IMR-90 (cell line): ENCODE data around the gene CADM1. TPM values are rescaled to one million over a fixed set of nuclear protein-coding genes. Genes with fewer than 3 reads are reported as not detected.

Source experiments
- ATAC-seq: fragments of 200-7000 bp; cut with Tn5 transposase; 2 replicates; pipeline ENCODE4 v1.9.1; 2020; ENCODE audit warnings: low read depth, mild to moderate bottlenecking, moderate library complexity
- BruUV-seq: library from RNA; stranded (reverse); fragments of 400-500 nt; replicated peaks from 2 replicates; lab custom pipeline; 2021; lab: Mats Ljungman, UMichigan
- CTCF ChIA-PET: fragments of 300-600 bp; formaldehyde crosslinking; extraction: SDS; loops from one replicate; lab custom pipeline; 2021; ENCODE audit warnings: antibody characterized with exemption; lab: Yijun Ruan, JAX
- POLR2A ChIA-PET: fragments of 300-600 bp; sonication (Branson Sonifier 250); formaldehyde crosslinking; loops from one replicate; lab custom pipeline; 2022; ENCODE audit warnings: antibody characterized with exemption; ENCODE audit not compliant: unreplicated experiment; lab: Charles Lee
- DNase-seq: peaks from one replicate; pipeline ENCODE4 v3.0.0; 2013
- H2AFZ ChIP-seq: replicated peaks from 2 replicates; pipeline ENCODE3; 2013; ENCODE audit warnings: low read length, mild to moderate bottlenecking; ENCODE audit not compliant: poor library complexity
- H2AK5ac ChIP-seq: 2 replicates; pipeline ENCODE4 v1.6.1; 2013; ENCODE audit warnings: low read depth, low read length, inconsistent platforms
- H2AK9ac ChIP-seq: replicated peaks from 2 replicates; pipeline ENCODE3; 2013; ENCODE audit warnings: mild to moderate bottlenecking, low read depth, low read length, moderate library complexity; ENCODE audit not compliant: poor library complexity
- H2BK120ac ChIP-seq: 2 replicates; pipeline ENCODE4 v1.6.1; 2013; ENCODE audit warnings: low read depth, low read length, inconsistent platforms
- H2BK15ac ChIP-seq: 3 replicates; pipeline ENCODE4 v1.6.1; 2013; ENCODE audit warnings: low read depth, low read length, inconsistent platforms
- H2BK20ac ChIP-seq: 2 replicates; pipeline ENCODE4 v1.6.1; 2013; ENCODE audit warnings: low read depth, mild to moderate bottlenecking, inconsistent platforms, low read length, moderate library complexity
- H2BK5ac ChIP-seq: 2 replicates; pipeline ENCODE4 v1.6.1; 2013; ENCODE audit warnings: mild to moderate bottlenecking, low read depth, low read length, inconsistent platforms; ENCODE audit not compliant: poor library complexity, severe bottlenecking
- H3K14ac ChIP-seq: replicated peaks from 2 replicates; pipeline ENCODE4 v1.6.1; 2013; ENCODE audit warnings: low read depth, low read length, inconsistent platforms
- H3K18ac ChIP-seq: 2 replicates; pipeline ENCODE4 v1.6.1; 2013; ENCODE audit warnings: low read depth, low read length, control low read depth
- H3K23ac ChIP-seq: 2 replicates; pipeline ENCODE4 v1.6.1; 2013; ENCODE audit warnings: low read depth, low read length, inconsistent platforms
- H3K27ac ChIP-seq: 2 replicates; pipeline ENCODE4 v1.5.1; 2013; ENCODE audit warnings: mild to moderate bottlenecking, control low read depth, low read length; ENCODE audit not compliant: insufficient read depth
- H3K27me3 ChIP-seq: 2 replicates; pipeline ENCODE4 v1.6.1; 2013; ENCODE audit warnings: low read length; ENCODE audit not compliant: control insufficient read depth, insufficient read depth
- H3K36me3 ChIP-seq: 2 replicates; pipeline ENCODE4 v1.6.1; 2013; ENCODE audit warnings: low read length, mixed read lengths; ENCODE audit not compliant: control insufficient read depth, insufficient read depth
- H3K4ac ChIP-seq: 2 replicates; pipeline ENCODE4 v1.6.1; 2013; ENCODE audit warnings: low read depth, low read length, inconsistent platforms
- H3K4me1 ChIP-seq: 2 replicates; pipeline ENCODE4 v1.6.1; 2013; ENCODE audit warnings: low read length, mixed read lengths; ENCODE audit not compliant: control insufficient read depth, insufficient read depth
- H3K4me2 ChIP-seq: 2 replicates; pipeline ENCODE4 v1.6.1; 2013; ENCODE audit warnings: low read depth, mild to moderate bottlenecking, control low read depth, low read length, moderate library complexity
- H3K4me3 ChIP-seq: 2 replicates; pipeline ENCODE4 v1.5.1; 2013; ENCODE audit warnings: low read depth, mild to moderate bottlenecking, control low read depth, low read length, moderate library complexity; ENCODE audit not compliant: insufficient read depth
- H3K56ac ChIP-seq: 2 replicates; pipeline ENCODE4 v1.6.1; 2013; ENCODE audit warnings: low read length, inconsistent platforms; ENCODE audit not compliant: insufficient read depth; ENCODE audit errors: extremely low read depth
- H3K79me1 ChIP-seq, 2 experiments: 2 replicates each; pipeline ENCODE4 v1.6.1; 2013; ENCODE audit warnings: low read length in 2 of 2, inconsistent platforms in 1 of 2, low read depth in 1 of 2
- H3K9ac ChIP-seq: 2 replicates; pipeline ENCODE4 v1.6.1; 2013; ENCODE audit warnings: low read depth, low read length, control low read depth
- H3K9me1 ChIP-seq: 2 replicates; pipeline ENCODE4 v1.6.1; 2013; ENCODE audit warnings: low read length, inconsistent platforms; ENCODE audit not compliant: insufficient read depth
- H3K9me3 ChIP-seq: 2 replicates; pipeline ENCODE4 v1.6.1; 2013; ENCODE audit warnings: low read length; ENCODE audit not compliant: control insufficient read depth, insufficient read depth
- H4K20me1 ChIP-seq: 2 replicates; pipeline ENCODE4 v1.6.1; 2013; ENCODE audit warnings: low read length, inconsistent platforms; ENCODE audit not compliant: insufficient read depth
- H4K5ac ChIP-seq: 2 replicates; pipeline ENCODE4 v1.6.1; 2013; ENCODE audit warnings: mild to moderate bottlenecking, low read depth, low read length, control low read depth
- H4K8ac ChIP-seq, 2 experiments: 2 replicates each; pipeline ENCODE4 v1.6.1; 2013; ENCODE audit warnings: low read depth in 2 of 2, low read length in 2 of 2, control low read depth in 1 of 2, inconsistent platforms in 1 of 2
- H4K91ac ChIP-seq: 2 replicates; pipeline ENCODE4 v1.6.1; 2013; ENCODE audit warnings: low read depth, low read length, inconsistent platforms; ENCODE audit not compliant: insufficient read depth
- BHLHE40 ChIP-seq: fragments of 150-350 bp; IDR thresholded peaks from 2 replicates; pipeline ENCODE4 v1.6.1; 2016; ENCODE audit warnings: mild to moderate bottlenecking, low read depth, low read length
- CEBPB ChIP-seq: IDR thresholded peaks from 2 replicates; pipeline ENCODE4 v1.6.1; 2012; ENCODE audit warnings: low read depth, low read length, improper control_type of control experiment
- ELK1 ChIP-seq: fragments of 150-350 bp; IDR thresholded peaks from 2 replicates; pipeline ENCODE4 v1.6.1; 2016; ENCODE audit warnings: low read depth, mild to moderate bottlenecking, low read length, moderate library complexity, borderline replicate concordance
- FOS ChIP-seq: fragments of 150-350 bp; IDR thresholded peaks from 2 replicates; pipeline ENCODE4 v1.6.1; 2016; ENCODE audit warnings: low read depth, low read length
- MXI1 ChIP-seq: IDR thresholded peaks from 2 replicates; pipeline ENCODE4 v1.6.1; 2012; ENCODE audit warnings: low read depth, mild to moderate bottlenecking, low read length, moderate library complexity, borderline replicate concordance
- RCOR1 ChIP-seq: IDR thresholded peaks from 2 replicates; pipeline ENCODE4 v1.6.1; 2012; ENCODE audit warnings: mild to moderate bottlenecking, low read length, improper control_type of control experiment; ENCODE audit not compliant: insufficient replicate concordance
- RFX5 ChIP-seq: IDR thresholded peaks from 2 replicates; pipeline ENCODE4 v1.8.0; 2012; ENCODE audit warnings: low read depth, mild to moderate bottlenecking, low read length, moderate library complexity
- WGBS, 2 experiments: methylation state at CpG; one replicate each; pipeline versions ENCODE4 v1.1.5 to v1.1.7; 2013; ENCODE audit warnings: missing lambda C conversion rate in 2 of 2; ENCODE audit not compliant: insufficient read length in 1 of 2; ENCODE audit errors: extremely low coverage in 2 of 2; 5-methylcytosine and 5-hydroxymethylcytosine counted together
- dilution Hi-C: fragments of 300-500 bp; cut with HindIII; formaldehyde crosslinking; loops from one replicate; pipeline ENCODE4 v1.14.3; 2018; ENCODE audit warnings: low sequenced_read_pairs; ENCODE audit not compliant: unreplicated experiment
- in situ Hi-C: fragments of 300-500 bp; cut with MboI; formaldehyde crosslinking; loops from 3 replicates; pipeline ENCODE4 v1.14.3; 2019; ENCODE audit warnings: low sequenced_read_pairs, inconsistent platforms, mixed read lengths
- intact Hi-C: fragments of 100-400 bp; cut with micrococcal nuclease; formaldehyde crosslinking; loops from 2 replicates; pipeline ENCODE4 v1.10.0; 2022
- polyA plus RNA-seq, 3 experiments: library from polyadenylated mRNA; depleted of rRNA; stranded (reverse); fragments of >200 nt; gene quantifications; 2 replicates each; pipeline ENCODE4 v1.2.3, GENCODE V29; 2012; ENCODE audit warnings: low replicate concordance in 1 of 3
- total RNA-seq: library from RNA; depleted of rRNA; stranded (reverse); fragments of >200 nt; gene quantifications from 2 replicates; pipeline ENCODE4 v1.2.3, GENCODE V29; 2012
- TF ChIP-seq, protein P1 (sequence below): conservative IDR thresholded peaks from 2 replicates; pipeline ENCODE4 v1.5.1; 2012; ENCODE audit warnings: mild to moderate bottlenecking, low read depth, low read length, improper control_type of control experiment

CADM1 gene
- total and polyA plus RNA-seq, 2 of the 4 experiments (the other 2 are of a cell fraction) = 28.8 to 77.1 TPM

DNA sequence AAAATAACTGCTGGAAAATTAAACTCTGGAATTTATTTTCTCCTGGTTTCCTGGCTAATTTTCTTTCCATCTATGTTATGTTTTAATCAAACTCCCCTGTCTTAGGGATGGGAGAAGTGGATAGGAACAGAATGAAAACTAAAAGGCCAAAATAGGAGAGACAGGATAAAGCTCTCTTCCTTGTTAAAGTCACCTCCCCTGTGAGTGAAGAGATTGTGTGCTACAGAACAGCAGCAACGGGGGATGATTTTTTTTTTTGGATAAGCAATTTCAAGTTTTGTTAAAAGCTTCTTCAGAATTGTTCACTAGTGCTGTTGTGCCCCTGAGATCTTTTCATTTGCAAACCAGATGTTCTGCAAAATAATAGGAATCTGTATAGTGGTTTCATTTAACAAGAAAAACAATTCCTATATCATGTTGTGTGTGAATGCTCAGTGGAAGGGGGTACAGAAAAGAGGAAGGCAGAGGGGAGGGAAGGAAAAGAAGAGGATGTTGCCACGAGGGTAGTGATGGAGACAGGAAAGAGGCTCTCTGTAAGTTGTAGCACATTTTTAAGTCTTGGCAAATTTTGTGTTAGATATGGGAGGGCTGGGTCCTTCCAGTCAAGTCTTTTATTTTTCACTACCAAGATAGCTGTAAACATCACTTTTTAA, 301.2 kb downstream of the CADM1 start:
- H3K4ac ChIP-seq = no peak overlapping the region
- no peak overlapping the region for H3K4me2 ChIP-seq
- DNase-seq (no peak), ATAC-seq (no peak)
- TF ChIP-seq RCOR1 (no peak), RFX5 (no peak), CEBPB (no peak), ELK1 (no peak), BHLHE40 (no peak), FOS (no peak), MXI1 (no peak)
- TF ChIP-seq, protein P1, sequence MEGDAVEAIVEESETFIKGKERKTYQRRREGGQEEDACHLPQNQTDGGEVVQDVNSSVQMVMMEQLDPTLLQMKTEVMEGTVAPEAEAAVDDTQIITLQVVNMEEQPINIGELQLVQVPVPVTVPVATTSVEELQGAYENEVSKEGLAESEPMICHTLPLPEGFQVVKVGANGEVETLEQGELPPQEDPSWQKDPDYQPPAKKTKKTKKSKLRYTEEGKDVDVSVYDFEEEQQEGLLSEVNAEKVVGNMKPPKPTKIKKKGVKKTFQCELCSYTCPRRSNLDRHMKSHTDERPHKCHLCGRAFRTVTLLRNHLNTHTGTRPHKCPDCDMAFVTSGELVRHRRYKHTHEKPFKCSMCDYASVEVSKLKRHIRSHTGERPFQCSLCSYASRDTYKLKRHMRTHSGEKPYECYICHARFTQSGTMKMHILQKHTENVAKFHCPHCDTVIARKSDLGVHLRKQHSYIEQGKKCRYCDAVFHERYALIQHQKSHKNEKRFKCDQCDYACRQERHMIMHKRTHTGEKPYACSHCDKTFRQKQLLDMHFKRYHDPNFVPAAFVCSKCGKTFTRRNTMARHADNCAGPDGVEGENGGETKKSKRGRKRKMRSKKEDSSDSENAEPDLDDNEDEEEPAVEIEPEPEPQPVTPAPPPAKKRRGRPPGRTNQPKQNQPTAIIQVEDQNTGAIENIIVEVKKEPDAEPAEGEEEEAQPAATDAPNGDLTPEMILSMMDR = no peak
- H3K56ac ChIP-seq = no peak overlapping the region
- no peak overlapping the region for H2BK120ac ChIP-seq
- no peak overlapping the region for H2AK9ac ChIP-seq
- H3K79me1 ChIP-seq = no peaks in the 10 kb centered on the region
- H2AFZ ChIP-seq = no peak overlapping the region
- no peak overlapping the region for H4K5ac ChIP-seq
- no peak overlapping the region for H4K8ac ChIP-seq
- in situ Hi-C loops (no loop called here), dilution Hi-C loops (no loop called here), intact Hi-C loops (loop anchor here (10.0 kb wide), 1 partner anchor 412 kb away; no protein-coding TSS in a partner anchor)
- H2BK15ac ChIP-seq = no peak overlapping the region
- no peak overlapping the region for H3K4me3 ChIP-seq
- H3K9me3 ChIP-seq = no peaks in the 10 kb centered on the region
- H3K4me1 ChIP-seq = peaks cover 11% of the 10 kb centered on the region
- no peak overlapping the region for H3K14ac ChIP-seq
- BruUV-seq = no TSS peak
- no peak overlapping the region for H2BK5ac ChIP-seq
- H3K9me1 ChIP-seq = peaks cover 4% of the 10 kb centered on the region
- H4K91ac ChIP-seq = no peak overlapping the region
- H4K20me1 ChIP-seq = no peaks in the 10 kb centered on the region
- no peak overlapping the region for H2AK5ac ChIP-seq
- H3K27ac ChIP-seq = no peak overlapping the region
- no peaks in the 10 kb centered on the region for H3K36me3 ChIP-seq
- WGBS, 2 experiments = no CpG with 5 or more reads among the region's 2 CpGs
- H3K23ac ChIP-seq = no peak overlapping the region
- no peak overlapping the region for H3K9ac ChIP-seq
- CTCF ChIA-PET = no interaction called here
- H2BK20ac ChIP-seq = no peak overlapping the region
- POLR2A ChIA-PET = no interaction called here
- H3K27me3 ChIP-seq = no peaks in the 10 kb centered on the region
- no peak overlapping the region for H3K18ac ChIP-seq
